ENCODE measurements around the gene ARPC2.

Gene ARPC2

GRCh38 chr2:218209078-218209477 lies 7.9 kb upstream of the ARPC2 start:
- no peak overlapping the region for H3K4me3 ChIP-seq (ENCODE audit: low read length)
- no peak for DNase-seq (ENCODE audit: low read depth, low spot score)

GRCh38 chr2:218214116-218214515 lies 2.9 kb upstream of the ARPC2 start:
- H3K4me3 ChIP-seq (ENCODE audit: low read length): no peak overlapping the region

GRCh38 chr2:218216336-218216673 lies 684 bp upstream of the ARPC2 start:
- no peak for DNase-seq (ENCODE audit: low read depth, low spot score)
- H3K4me3 ChIP-seq (ENCODE audit: low read length): peak overlapping the region; percentile 96

More at GRCh38 chr2:218214116-218214515, 2.9 kb upstream of the ARPC2 start:
- no peak for DNase-seq (ENCODE audit: low read depth, low spot score)

DNA sequence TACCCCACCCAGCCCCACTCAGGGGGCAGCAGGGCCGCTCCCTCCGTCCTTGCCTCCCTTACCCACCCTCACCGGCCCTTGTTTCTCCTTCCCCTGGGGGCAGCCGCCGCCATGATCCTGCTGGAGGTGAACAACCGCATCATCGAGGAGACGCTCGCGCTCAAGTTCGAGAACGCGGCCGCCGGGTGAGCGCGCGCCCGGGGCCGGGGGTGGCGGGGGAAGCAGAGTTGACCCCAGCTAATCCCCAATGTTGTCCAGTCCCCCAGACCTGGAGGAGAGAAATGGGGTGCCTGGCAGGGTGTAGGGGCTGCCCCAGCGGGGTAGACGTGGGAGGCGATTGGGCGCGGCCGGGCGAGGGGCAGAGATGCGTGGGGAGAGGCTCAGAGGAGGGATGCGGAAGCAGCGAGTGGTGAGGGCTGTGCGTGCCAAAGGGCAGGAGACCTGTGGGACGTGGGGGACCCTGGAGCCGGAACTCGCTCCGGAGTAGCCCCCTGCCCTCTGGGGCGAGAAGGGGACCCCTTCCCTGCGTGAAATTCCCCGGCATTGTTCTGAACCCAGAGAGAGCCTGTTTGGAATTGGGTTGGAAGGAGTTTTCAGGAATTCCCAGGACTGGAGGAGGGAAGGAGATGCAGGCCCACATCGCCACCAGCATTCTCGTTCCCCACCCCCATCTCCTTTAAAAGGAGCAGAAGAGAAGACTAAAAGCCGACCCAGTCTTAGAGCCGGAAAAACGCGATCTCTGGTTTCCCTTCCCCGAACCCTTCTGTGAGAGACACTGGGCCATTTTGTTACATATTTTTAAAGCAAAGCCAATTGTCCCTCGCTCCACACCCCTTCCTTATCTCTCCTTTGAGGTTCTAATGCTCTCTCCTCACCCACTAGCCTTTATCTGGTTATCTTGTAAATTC lies 625 bp downstream of the ARPC2 start:
- H3K4me3 ChIP-seq (ENCODE audit: low read length): peak overlapping the region; percentile 96
- DNase-seq (ENCODE audit: low read depth, low spot score): no peak

- DNase-seq (ENCODE audit: low read depth, low spot score): peak; percentile 69
- peak overlapping the region; percentile 96 for H3K4me3 ChIP-seq (ENCODE audit: low read length)
Observed at GRCh38 chr2:218218268-218219185, 1.5 kb downstream of the ARPC2 start.

DNA sequence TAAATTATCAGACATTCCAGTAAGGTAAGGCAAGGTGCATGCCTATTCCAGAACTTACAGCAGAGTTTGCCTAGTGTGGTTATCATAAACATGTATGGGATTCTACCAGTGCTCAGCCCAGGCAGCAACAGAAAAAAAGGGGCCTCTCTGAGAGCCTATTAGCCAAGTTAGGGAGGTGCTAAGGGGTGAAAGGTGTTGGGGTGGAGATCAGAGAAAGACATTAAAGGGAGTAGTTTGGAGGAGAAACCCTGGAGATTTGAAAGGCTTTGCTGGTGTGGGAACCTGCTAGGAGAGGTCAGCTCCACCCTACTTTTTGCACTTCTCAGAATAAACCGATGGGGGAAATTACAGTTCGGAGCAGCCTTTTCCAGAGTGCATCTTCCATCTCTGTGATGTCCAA lies 2.9 kb downstream of the ARPC2 start:
- DNase-seq (ENCODE audit: low read depth, low spot score): no peak
- no peak overlapping the region for H3K4me3 ChIP-seq (ENCODE audit: low read length)

GRCh38 chr2:218221000-218221399 lies 4.0 kb downstream of the ARPC2 start:
- no peak overlapping the region for H3K4me3 ChIP-seq (ENCODE audit: low read length)
- DNase-seq (ENCODE audit: low read depth, low spot score): no peak

DNA sequence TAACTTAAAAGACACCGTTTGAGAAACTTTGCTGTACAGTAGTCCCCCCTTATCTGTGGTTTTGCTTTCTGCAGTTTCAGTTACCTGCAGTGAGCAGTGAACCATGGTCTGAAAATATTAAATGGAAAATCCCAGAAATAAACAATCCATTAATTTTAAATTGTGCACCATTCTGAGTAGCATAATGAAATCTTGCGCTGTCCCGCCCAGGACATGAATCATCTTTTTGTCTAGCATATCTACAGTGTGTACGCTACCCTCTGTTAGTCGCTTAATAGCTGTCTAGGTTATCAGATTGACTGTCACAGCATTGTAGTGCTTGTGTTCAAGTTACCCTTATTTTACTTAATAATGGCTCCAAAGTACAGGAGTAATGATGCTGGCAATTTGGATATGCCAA lies 6.1 kb downstream of the ARPC2 start:
- H3K4me3 ChIP-seq (ENCODE audit: low read length): no peak overlapping the region
- no peak for DNase-seq (ENCODE audit: low read depth, low spot score)

DNA sequence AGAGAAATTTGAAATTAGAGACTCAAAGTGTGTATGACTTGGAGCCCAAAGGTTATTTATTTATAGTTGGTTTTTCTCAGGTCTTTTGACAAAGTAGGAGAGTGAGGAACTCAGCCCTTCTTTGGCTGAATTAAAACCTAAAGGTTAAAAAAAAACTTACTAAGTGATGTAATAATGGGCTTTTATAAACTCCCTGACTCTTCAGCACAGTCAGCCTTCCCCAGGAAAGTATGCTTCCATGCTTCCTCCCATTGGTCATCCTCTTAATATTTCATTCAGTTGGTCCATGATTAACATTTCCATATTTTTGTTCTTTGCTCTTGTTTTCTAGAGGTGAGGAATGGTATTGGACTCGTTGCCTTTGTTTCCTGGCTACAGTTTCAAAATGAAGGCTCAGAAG lies 7.2 kb downstream of the ARPC2 start:
- H3K4me3 ChIP-seq (ENCODE audit: low read length): no peak overlapping the region
- DNase-seq (ENCODE audit: low read depth, low spot score): no peak

GRCh38 chr2:218226903-218227302 lies 9.9 kb downstream of the ARPC2 start:
- no peak overlapping the region for H3K4me3 ChIP-seq (ENCODE audit: low read length)
- DNase-seq (ENCODE audit: low read depth, low spot score): no peak

DNA sequence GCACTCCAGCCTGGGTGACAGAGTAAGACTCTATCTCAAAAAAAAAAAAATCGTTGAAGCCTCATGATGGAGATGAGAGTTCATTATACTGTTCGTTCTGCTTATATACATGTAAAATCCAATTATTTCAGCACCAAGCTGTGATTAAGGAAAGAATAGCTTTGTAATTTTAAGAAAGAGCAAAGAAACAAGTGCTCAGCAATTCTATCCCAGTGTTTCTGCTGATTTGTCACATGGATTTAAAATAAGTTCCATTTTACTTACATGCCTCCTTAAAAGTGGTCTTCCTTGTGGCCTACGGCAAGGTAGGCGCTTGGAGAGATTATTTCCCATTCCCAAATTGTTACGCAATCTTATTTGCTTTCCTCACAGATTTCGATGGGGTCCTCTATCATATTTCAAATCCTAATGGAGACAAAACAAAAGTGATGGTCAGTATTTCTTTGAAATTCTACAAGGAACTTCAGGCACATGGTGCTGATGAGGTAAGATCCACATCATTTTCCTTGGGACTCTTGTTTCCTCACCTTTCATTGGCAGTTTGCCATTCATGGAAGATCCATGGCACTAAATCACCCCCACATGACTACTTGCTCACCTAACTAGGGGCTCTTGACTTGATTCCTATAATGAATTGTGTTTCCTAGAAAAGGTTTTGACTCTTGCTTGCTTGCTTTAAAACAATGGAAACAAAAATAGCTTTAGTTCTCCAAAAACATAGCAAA lies 11.5 kb downstream of the ARPC2 start:
- H3K4me3 ChIP-seq (ENCODE audit: low read length): no peak overlapping the region
- DNase-seq (ENCODE audit: low read depth, low spot score): no peak

GRCh38 chr2:218229239-218229638 lies 12.2 kb downstream of the ARPC2 start:
- no peak overlapping the region for H3K4me3 ChIP-seq (ENCODE audit: low read length)
- DNase-seq (ENCODE audit: low read depth, low spot score): peak; percentile 74

- DNase-seq (ENCODE audit: low read depth, low spot score): no peak
Observed at GRCh38 chr2:218229851-218230250, 12.9 kb downstream of the ARPC2 start.

GRCh38 chr2:218230882-218231281 lies 13.9 kb downstream of the ARPC2 start:
- H3K4me3 ChIP-seq (ENCODE audit: low read length): no peak overlapping the region
- peak; percentile 52 for DNase-seq (ENCODE audit: low read depth, low spot score)

More at GRCh38 chr2:218229851-218230250, 12.9 kb downstream of the ARPC2 start:
- no peak overlapping the region for H3K4me3 ChIP-seq (ENCODE audit: low read length)

DNA sequence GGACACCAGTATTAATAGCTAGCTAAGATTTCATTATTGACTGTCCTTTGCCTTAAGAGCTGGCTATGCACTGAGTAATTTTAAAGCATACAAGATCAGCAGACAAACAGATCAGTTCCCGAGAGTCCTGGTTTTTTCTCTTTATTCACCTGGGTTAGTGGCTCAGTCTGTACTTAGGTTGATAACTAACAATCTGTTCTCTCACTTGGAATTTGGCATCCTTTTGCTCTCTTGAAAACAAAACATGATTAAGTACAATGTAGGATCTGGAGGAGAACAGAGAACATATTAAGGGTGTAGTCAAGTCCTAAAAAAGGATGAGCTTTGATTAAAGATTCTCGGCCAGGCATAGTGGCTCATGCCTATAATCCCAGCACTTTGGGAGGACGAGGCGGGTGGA lies 16.6 kb downstream of the ARPC2 start:
- H3K4me3 ChIP-seq (ENCODE audit: low read length): no peak overlapping the region
- DNase-seq (ENCODE audit: low read depth, low spot score): no peak

GRCh38 chr2:218234521-218234920 lies 17.5 kb downstream of the ARPC2 start:
- DNase-seq (ENCODE audit: low read depth, low spot score): no peak
- no peak overlapping the region for H3K4me3 ChIP-seq (ENCODE audit: low read length)

GRCh38 chr2:218235017-218235416 lies 18.0 kb downstream of the ARPC2 start:
- no peak for DNase-seq (ENCODE audit: low read depth, low spot score)
- H3K4me3 ChIP-seq (ENCODE audit: low read length): no peak overlapping the region

DNA sequence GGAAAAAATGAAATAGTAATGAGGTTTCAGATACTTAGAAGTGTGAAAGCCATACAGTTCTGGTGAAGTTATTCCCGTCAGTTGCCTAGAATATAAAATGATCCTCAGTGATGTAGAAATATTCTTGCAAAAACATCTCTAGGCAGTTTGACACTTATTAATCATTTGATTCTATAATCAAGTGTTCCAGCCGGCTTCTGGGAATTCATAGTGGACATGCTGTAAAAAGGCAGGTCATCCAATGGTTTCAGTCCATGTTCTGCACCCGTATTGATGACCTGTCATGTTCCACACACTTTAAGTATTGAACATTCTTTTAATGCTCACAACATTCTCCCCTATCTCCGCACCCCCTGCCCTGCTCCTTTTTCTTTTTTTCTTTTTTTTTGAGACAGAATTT lies 19.8 kb downstream of the ARPC2 start:
- H3K4me3 ChIP-seq (ENCODE audit: low read length): no peak overlapping the region
- no peak for DNase-seq (ENCODE audit: low read depth, low spot score)

- DNase-seq (ENCODE audit: low read depth, low spot score): no peak
- H3K4me3 ChIP-seq (ENCODE audit: low read length): no peak overlapping the region
Observed at GRCh38 chr2:218238887-218239286, 21.9 kb downstream of the ARPC2 start.
